K562 (cell line): ENCODE measurements around the gene JPT2. TPM values are rescaled to one million over a fixed set of nuclear protein-coding genes. Genes with fewer than 3 reads are reported as not detected.

Experiments used
- EHMT2 ChIP-seq: fragments of 450-650 bp; IDR thresholded peaks from 2 replicates; pipeline ENCODE4 v1.6.1; 2018; ENCODE audit warnings: antibody characterized with exemption
- GABPB1 ChIP-seq: sonication (generic); formaldehyde crosslinking; IDR thresholded peaks from 2 replicates; pipeline ENCODE4 v1.8.0; 2022; ENCODE audit warnings: mild to moderate bottlenecking, missing genetic modification reagents
- GTF2E2 ChIP-seq: fragments of 200-800 bp; sonication (Bioruptor generic); IDR thresholded peaks from 2 replicates; pipeline ENCODE4 v1.6.1; 2016; ENCODE audit warnings: missing genetic modification characterization, missing compliant biosample characterization
- HINFP ChIP-seq: fragments of 450-650 bp; conservative IDR thresholded peaks from 2 replicates; pipeline ENCODE4 v1.6.1; 2016; ENCODE audit warnings: missing genetic modification characterization, low read depth, mild to moderate bottlenecking, control low read depth, missing compliant biosample characterization
- NONO ChIP-seq, 2 experiments: fragments of 200-400 bp in 1 of 2; fragments of 450-650 bp in 1 of 2; formaldehyde crosslinking in 1 of 2; IDR thresholded peaks; 2 replicates each; pipeline ENCODE4 v1.6.1; 2017; ENCODE audit warnings: low read depth in 2 of 2, mild to moderate bottlenecking in 2 of 2, moderate library complexity in 2 of 2, low read length in 1 of 2
- PML ChIP-seq: IDR thresholded peaks from 2 replicates; pipeline ENCODE4 v1.6.1; 2012; ENCODE audit warnings: low read length, inconsistent platforms
- SIN3B ChIP-seq: fragments of 450-650 bp; IDR thresholded peaks from 2 replicates; pipeline ENCODE4 v1.6.1; 2017; ENCODE audit warnings: low read depth, mild to moderate bottlenecking, moderate library complexity
- SRF ChIP-seq, 2 experiments: fragments of 250-450, 450-650 bp in 1 of 2; sonication (Bioruptor Pico) in 1 of 2; sonication (generic) in 1 of 2; formaldehyde crosslinking; IDR thresholded peaks; 2 replicates each; pipeline versions ENCODE4 v1.5.0 to v1.5.1; 2020 to 2022; ENCODE audit warnings: mild to moderate bottlenecking in 1 of 2, missing genetic modification reagents in 1 of 2
- U2AF2 ChIP-seq: fragments of 200-400 bp; formaldehyde crosslinking; optimal IDR thresholded peaks from 2 replicates; pipeline ENCODE3; 2017; ENCODE audit warnings: low read depth, mild to moderate bottlenecking, low read length
- ZNF133 ChIP-seq: fragments of 250-450 bp; sonication (Bioruptor Pico); IDR thresholded peaks from 2 replicates; pipeline ENCODE4 v1.4.0; 2020; ENCODE audit warnings: mild to moderate bottlenecking
- ZNF277 ChIP-seq: fragments of 250-450 bp; sonication (Bioruptor Pico); IDR thresholded peaks from 2 replicates; pipeline ENCODE4 v1.8.0; 2022; ENCODE audit warnings: inconsistent platforms, mild to moderate bottlenecking, moderate library complexity, borderline replicate concordance
- ZNF561 ChIP-seq: fragments of 450-650 bp; formaldehyde crosslinking; conservative IDR thresholded peaks from 2 replicates; pipeline ENCODE4 v1.4.0; 2020; ENCODE audit warnings: mild to moderate bottlenecking, moderate library complexity
- polyA plus RNA-seq, 8 experiments: library from polyadenylated mRNA; depleted of rRNA in 4 of 8; stranded (reverse) in 5 of 8; unstranded in 3 of 8; fragments of >200 nt; fragmentation: Nextera tagmentation in 2 of 8; fragmentation: Illumina TruSeq in 1 of 8; extraction: Ambion mirVana in 2 of 8; extraction: Trizol in 1 of 8; gene quantifications; 2 replicates each; pipeline versions ENCODE4 v1.2.1 to v1.2.3, GENCODE V29; 2011 to 2014; ENCODE audit warnings: inconsistent platforms in 1 of 8, missing spikeins in 1 of 8
- total RNA-seq, 7 experiments: library from RNA; depleted of rRNA in 6 of 7; stranded (reverse); fragments of >200 nt in 6 of 7; fragmentation: Illumina TruSeq in 2 of 7; extraction: Trizol in 2 of 7; gene quantifications; 2 replicates each; pipeline versions ENCODE4 v1.2.1 to v1.2.3, GENCODE V29; 2011 to 2021; ENCODE audit warnings: low replicate concordance in 1 of 7
- TF ChIP-seq, protein P1 (sequence below): fragments of 250-450 bp; sonication (Bioruptor Pico); IDR thresholded peaks from 2 replicates; pipeline ENCODE4 v1.9.0; 2021; ENCODE audit warnings: mild to moderate bottlenecking, inconsistent platforms
- TF ChIP-seq, protein P2 (sequence below): fragments of 250-450 bp; sonication (Bioruptor Pico); IDR thresholded peaks from 2 replicates; pipeline ENCODE4 v1.8.0; 2022; ENCODE audit warnings: moderate library complexity, mild to moderate bottlenecking, inconsistent platforms
- TF ChIP-seq, protein P3 (sequence below): sonication (generic); formaldehyde crosslinking; IDR thresholded peaks from 2 replicates; pipeline ENCODE4 v1.8.1; 2023; ENCODE audit warnings: mild to moderate bottlenecking, missing genetic modification reagents
- TF ChIP-seq, protein P4 (sequence below): IDR thresholded peaks from 2 replicates; pipeline ENCODE4 v1.6.1; 2012; ENCODE audit warnings: low read depth, low read length, improper control_type of control experiment, borderline replicate concordance

JPT2 gene
- total and polyA plus RNA-seq, 9 of the 15 experiments (the other 6 are each of a cell fraction or from before 2014, with no cell fraction given), result 25.5 to 133 (median 106) TPM

DNA sequence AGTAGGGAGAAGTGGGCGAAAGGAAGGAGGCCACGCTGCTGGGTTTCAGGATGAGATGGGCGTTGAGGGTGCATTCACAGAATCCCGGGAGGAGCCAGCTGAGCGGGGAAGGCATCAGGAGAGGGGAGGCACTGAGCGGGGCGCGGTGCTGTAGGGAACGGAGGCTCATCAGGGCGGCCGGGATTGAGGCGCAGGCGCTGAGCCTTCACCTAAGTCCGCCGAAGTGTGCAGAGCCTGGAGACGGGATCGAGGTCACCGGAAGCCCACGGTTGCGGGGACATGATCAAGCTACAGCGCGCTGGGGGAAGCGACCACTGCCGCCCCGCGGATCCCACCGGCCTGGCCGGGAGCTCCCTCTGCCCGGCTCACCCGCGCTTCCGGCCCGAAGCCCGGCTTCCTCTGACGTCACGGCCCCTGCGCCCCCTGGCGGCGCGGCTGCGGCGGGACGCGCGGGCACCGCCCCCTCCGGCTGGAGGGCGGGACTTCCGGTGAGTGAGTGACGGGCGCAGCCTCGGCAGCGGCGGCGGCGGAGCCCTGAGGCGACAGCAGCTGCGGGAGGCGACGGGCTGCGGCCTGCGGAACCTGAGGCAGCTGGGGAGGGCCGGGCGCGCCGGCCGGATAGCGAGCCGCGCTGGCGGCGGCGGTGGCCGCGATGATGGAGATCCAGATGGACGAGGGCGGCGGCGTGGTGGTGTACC, 27.8 kb downstream of the JPT2 start, which contains the start of gene MAPK8IP3 (continued):
- no peak for TF ChIP-seq HINFP (tag)
- TF ChIP-seq EHMT2, result no peak
- TF ChIP-seq, protein P1, sequence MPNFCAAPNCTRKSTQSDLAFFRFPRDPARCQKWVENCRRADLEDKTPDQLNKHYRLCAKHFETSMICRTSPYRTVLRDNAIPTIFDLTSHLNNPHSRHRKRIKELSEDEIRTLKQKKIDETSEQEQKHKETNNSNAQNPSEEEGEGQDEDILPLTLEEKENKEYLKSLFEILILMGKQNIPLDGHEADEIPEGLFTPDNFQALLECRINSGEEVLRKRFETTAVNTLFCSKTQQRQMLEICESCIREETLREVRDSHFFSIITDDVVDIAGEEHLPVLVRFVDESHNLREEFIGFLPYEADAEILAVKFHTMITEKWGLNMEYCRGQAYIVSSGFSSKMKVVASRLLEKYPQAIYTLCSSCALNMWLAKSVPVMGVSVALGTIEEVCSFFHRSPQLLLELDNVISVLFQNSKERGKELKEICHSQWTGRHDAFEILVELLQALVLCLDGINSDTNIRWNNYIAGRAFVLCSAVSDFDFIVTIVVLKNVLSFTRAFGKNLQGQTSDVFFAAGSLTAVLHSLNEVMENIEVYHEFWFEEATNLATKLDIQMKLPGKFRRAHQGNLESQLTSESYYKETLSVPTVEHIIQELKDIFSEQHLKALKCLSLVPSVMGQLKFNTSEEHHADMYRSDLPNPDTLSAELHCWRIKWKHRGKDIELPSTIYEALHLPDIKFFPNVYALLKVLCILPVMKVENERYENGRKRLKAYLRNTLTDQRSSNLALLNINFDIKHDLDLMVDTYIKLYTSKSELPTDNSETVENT, result peak; percentile 89; the same call in 1 of the 2 replicates
- TF ChIP-seq, protein P2, sequence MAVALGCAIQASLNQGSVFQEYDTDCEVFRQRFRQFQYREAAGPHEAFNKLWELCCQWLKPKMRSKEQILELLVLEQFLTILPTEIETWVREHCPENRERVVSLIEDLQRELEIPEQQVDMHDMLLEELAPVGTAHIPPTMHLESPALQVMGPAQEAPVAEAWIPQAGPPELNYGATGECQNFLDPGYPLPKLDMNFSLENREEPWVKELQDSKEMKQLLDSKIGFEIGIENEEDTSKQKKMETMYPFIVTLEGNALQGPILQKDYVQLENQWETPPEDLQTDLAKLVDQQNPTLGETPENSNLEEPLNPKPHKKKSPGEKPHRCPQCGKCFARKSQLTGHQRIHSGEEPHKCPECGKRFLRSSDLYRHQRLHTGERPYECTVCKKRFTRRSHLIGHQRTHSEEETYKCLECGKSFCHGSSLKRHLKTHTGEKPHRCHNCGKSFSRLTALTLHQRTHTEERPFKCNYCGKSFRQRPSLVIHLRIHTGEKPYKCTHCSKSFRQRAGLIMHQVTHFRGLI, result no peak
- TF ChIP-seq GTF2E2 (tag), result no peak
- TF ChIP-seq PML, result peak; percentile 82
- peak; percentile 96 for TF ChIP-seq GABPB1 (CRISPR knock-in tag)
- TF ChIP-seq ZNF561 (CRISPR knock-in tag), result no peak
- no peak for TF ChIP-seq ZNF133 (CRISPR knock-in tag)
- TF ChIP-seq, protein P3, sequence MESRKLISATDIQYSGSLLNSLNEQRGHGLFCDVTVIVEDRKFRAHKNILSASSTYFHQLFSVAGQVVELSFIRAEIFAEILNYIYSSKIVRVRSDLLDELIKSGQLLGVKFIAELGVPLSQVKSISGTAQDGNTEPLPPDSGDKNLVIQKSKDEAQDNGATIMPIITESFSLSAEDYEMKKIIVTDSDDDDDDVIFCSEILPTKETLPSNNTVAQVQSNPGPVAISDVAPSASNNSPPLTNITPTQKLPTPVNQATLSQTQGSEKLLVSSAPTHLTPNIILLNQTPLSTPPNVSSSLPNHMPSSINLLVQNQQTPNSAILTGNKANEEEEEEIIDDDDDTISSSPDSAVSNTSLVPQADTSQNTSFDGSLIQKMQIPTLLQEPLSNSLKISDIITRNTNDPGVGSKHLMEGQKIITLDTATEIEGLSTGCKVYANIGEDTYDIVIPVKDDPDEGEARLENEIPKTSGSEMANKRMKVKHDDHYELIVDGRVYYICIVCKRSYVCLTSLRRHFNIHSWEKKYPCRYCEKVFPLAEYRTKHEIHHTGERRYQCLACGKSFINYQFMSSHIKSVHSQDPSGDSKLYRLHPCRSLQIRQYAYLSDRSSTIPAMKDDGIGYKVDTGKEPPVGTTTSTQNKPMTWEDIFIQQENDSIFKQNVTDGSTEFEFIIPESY (CRISPR knock-in tag), result peak; percentile 40; the same call in 1 of the 2 replicates
- TF ChIP-seq SIN3B, result peak; percentile 87
- no peak; a peak in 1 of 4 replicates for TF ChIP-seq SRF (CRISPR knock-in tag; IDR thresholded peaks at IDR 0.05)
- TF ChIP-seq ZNF277 (CRISPR knock-in tag), result no peak
- no peak for TF ChIP-seq U2AF2
- TF ChIP-seq NONO (IDR thresholded peaks at IDR 0.05; ENCODE audit: low read depth in 2 of 2, low read length in 1 of 2), result peak in 1 of 2 experiments; percentile 94; a peak in 2 of 4 replicates
- TF ChIP-seq, protein P4, sequence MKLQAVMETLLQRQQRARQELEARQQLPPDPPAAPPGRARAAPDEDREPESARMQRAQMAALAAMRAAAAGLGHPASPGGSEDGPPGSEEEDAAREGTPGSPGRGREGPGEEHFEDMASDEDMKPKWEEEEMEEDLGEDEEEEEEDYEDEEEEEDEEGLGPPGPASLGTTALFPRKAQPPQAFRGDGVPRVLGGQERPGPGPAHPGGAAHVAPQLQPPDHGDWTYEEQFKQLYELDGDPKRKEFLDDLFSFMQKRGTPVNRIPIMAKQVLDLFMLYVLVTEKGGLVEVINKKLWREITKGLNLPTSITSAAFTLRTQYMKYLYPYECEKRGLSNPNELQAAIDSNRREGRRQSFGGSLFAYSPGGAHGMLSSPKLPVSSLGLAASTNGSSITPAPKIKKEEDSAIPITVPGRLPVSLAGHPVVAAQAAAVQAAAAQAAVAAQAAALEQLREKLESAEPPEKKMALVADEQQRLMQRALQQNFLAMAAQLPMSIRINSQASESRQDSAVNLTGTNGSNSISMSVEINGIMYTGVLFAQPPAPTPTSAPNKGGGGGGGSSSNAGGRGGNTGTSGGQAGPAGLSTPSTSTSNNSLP, result 0 out of 2 replicates have a peak, but pooled peaks have one; percentile 21
